Stimulated activated CD8-positive, alpha-beta memory T cell treated with anti-CD3 and anti-CD28 coated beads, Interleukin-7, amount 100 ng/mL, for 1 hour (primary cell): ENCODE data around the gene EEF1G.
"Not testable (repeated sequence)": the region's sequence is repeated elsewhere in the genome, so short reads cannot be mapped to it uniquely, and the experiment has no call there.

Experiments used
- DNase-seq, 2 donors: peaks; one replicate each; pipeline ENCODE4 v3.0.0-alpha.2; 2020; ENCODE audit warnings: low read depth in 2 of 2

EEF1G gene

DNA sequence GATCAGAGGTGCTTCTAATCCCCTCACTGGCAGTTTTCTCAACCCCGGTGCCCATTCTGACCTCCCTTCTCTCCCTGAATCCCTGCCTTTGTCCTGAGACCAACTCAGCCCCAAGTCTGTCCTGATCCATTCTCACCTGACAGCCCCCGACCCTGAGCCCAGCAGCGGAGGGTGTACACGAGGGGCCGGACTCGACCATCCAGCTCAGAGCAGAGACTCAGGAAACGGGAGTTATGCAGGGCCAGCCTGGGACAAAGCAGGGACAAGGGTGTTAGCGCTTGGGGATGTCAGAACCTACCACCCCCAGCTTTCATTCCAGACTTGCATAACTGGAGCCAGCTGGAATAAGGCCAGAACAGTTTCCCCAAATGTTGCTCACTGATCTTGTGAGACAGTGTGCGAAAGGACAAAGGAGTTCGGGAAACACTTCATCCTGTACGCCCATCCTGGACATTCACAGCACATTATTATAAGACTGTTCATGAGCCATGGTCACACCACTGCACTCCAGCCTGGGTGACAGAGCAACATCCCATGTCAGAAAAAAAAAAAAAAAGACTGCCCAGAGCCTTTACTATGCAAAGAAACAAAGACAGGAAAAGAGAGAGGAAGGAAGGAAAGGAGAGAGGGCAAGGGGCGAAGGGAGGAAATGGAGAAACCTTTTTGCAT lies 3.5 kb upstream of the EEF1G start:
- no peak for DNase-seq

- no peak for DNase-seq
Observed at GRCh38 chr11:62575837-62576236, 2.1 kb upstream of the EEF1G start.

GRCh38 chr11:62575156-62575555 lies 1.5 kb upstream of the EEF1G start:
- DNase-seq, result no peak

DNA sequence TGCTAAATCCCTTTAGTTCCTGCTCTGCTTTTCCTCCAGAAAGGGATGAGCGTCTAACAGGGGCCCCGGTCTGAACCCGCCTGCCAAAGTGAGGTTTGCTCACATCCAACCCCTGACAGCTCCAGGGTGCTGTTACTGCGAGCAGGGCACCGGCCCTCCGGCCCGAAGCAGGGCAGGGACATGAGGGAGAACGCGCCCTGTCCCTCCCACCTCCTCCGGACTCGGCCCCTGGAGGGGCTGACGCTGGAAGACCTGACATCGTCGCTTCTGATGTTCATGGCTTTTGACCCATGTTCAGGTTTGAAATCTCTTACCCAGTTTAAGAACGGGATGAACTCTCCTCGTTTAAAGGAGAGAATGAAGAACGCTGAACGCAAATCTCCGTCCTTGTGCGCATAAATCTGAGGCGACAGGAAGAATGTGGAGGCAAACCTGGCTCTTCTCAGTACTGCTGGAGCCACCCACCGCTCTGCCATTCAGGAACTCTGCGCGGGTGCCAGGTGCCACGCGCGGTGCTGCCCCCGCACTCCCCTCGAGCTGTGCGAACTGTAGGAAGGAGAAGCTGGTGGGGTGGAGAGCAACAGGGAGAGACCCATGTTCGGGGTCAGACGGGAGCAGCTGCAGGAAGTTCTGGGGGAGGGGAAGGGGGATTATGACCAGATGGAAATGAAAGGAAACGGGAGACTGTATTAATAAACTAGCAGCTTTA lies 826 bp upstream of the EEF1G start:
- no peak for DNase-seq

DNA sequence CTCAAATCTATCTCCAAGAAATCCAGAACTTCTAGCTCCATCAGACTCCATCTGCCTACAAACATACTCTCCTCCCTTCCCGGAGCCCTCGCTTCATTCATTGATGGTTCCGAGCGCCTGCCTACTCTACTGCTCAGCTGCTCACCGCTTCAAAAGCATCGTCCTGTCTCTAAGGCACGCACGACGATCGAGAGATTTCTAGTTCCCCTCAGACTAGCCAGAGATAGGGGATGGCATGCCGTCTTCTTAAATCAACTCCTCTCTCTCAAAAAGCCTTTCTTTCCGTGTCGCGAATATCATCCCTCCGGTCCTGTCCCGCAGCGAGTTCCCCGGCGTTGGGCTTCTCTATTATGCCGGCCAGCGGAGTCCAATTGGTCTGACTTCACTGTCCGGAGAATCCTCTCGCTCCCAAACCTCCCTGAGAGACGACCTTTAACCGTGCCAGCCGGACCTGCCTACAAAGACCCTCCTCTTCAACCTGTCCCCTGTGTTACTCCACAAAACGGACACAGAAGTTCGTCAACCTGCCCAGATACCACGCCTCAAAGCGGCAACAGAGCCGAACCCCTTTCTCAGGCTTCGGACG lies 592 bp downstream of the EEF1G start:
- no peak for DNase-seq

GRCh38 chr11:62572431-62572830 lies 1.3 kb downstream of the EEF1G start:
- DNase-seq, result no peak

DNA sequence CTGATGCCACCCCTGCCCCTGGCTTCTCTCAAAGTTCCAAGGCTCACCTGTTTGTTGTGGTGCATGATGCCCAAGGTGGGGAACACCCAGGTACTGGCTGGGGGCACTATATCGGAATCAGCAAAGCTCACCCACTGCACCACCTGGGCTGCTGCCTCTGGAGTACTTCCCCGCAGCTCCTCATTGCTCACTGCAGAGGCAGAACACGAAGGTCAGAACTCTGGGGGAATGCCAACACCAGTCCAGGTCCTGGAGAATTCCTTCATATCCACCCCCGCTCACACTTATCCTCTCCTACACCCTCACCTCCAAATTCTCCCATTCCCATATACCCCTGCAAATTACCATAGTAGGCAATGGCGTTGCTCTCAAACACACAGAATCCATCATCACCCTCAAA lies 2.2 kb downstream of the EEF1G start:
- DNase-seq, result not testable (repeated sequence)

DNA sequence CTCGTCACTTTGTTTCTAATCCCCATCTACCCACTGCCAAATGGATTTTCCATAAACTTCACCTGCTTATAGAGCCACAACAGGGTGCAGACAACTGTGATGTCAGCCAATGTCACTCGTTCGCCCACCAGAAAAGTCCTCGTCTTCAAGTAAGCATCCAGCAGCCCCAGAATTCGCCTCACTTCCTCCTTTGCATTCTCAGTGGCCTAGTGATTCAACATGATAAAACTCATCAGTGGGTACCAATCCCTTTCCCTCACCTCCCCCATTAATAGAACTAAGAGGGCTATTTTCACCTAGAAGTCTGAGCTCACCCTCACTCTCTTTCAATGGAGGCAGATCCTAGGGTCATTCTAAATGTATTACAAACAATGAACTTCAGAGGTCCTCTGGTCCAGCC lies 2.8 kb downstream of the EEF1G start:
- DNase-seq, result not testable (repeated sequence)

GRCh38 chr11:62569611-62570010 lies 4.1 kb downstream of the EEF1G start:
- DNase-seq, result no peak

- no peak for DNase-seq
Observed at GRCh38 chr11:62567018-62567633, 6.6 kb downstream of the EEF1G start.

DNA sequence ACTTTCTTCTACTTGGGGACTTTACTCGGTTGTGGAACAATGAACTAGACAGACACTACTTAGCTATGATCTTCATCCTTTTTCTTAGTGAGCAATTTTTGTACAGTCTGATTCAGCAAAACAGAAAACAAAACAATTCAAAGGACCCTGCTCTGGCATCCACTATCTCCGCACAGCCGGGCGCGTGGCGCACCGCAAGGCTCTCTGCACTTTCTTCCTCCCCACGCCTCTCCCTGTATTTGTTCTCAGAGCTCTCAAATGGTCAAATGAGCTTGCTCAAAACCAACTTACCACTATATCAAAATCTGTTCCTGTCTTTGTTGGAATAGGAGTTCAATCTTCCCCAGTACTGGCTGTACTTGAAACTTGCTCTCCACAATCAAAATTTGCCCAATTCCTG lies 7.4 kb downstream of the EEF1G start:
- DNase-seq, result no peak

DNA sequence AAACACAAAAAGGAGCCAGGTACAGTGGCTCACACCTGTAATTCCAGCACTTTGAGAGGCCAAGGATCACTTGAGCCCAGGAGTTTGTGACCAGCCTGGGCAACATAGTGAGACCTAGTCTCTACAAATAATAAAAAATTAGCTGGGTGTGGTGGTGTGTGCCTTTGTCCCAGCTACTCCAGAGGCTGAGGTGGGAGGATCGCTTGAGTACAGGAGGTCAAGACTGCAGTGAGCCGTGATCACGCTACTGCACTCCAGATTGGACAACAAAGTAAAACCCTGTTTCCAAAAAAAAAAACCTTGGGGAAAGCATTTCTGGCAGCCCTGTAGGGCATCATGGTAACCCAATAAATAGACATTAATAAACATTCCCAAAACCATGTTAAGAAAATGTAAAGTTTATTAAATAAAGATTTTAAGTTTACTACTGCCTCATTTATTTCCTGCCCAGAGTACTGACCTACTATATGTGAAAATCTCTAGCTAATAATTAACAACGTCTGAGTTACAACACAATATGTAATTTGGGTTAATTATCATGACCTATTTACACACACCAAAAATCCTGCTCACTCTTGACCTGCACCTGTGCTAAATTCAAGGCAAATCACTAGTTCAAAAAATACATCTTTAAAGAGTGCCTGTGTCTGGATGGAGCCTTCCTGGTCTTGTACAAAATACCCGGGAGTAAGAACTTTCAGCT lies 8.4 kb downstream of the EEF1G start:
- DNase-seq, result no peak

DNA sequence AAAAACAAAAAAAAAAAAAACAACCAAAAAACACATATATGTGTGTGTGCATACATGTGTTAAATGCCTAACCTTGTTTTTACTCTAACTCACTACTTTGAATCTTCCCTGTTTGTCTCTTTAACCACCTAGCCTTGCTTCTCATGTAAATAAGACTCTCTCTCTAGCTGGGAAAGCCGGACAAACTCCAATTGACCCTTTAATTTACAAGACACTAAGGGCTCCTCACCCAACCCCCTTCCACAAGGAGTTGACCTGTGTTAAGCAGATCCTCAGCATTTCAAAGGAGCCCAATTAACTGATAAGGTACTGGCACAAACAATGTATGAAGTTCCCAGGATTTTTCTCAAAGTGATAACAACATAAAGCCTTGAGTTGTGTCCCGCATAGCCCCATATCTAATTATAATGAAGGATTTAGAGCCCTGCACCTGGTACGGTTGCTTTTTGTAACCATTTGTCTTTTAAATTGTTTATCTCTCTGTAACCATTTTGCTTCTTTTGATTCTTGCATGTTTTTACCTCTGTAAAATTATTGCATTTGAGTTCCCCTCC lies 11.9 kb downstream of the EEF1G start:
- DNase-seq, result not testable (repeated sequence)

GRCh38 chr11:62560566-62561103 lies 13.1 kb downstream of the EEF1G start:
- DNase-seq, result peak; percentile 60 to 73

GRCh38 chr11:62559626-62560025 lies 14.1 kb downstream of the EEF1G start:
- not testable (repeated sequence) for DNase-seq

GRCh38 chr11:62559204-62559603 lies 14.5 kb downstream of the EEF1G start:
- DNase-seq, result no peak

DNA sequence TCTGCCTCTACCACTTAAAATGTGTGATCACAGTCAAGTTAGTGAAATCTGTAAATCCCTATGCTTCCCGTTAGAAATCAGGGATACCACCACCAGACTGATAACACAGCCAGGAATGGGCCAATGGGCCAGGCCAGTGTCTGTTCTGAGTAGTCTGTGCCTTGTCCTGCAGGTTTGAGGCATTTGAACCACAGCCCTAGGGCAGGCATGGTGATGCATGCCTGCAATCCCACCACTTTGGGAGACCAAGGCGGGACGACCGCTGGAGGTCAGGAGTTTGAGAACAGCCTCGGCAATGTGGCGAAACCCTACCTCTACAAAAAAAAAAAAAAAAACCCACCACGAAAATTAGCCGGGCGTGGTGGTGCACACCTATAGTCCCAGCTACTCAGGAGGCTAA lies 15.0 kb downstream of the EEF1G start:
- DNase-seq, result no peak

- no peak for DNase-seq
Observed at GRCh38 chr11:62556875-62557631, 16.6 kb downstream of the EEF1G start.

- peak; percentile 56 to 59 for DNase-seq
Observed at GRCh38 chr11:62556108-62556874, 17.4 kb downstream of the EEF1G start.
